GM18867 (cell line): ENCODE results near the gene ADCY3.

ENCODE experiments used
- ATAC-seq: cut with Tn5 transposase; IDR thresholded peaks from one replicate; pipeline ENCODE4 v1.9.1; 2021; ENCODE audit warnings: mild to moderate bottlenecking, moderate library complexity; ENCODE audit not compliant: unreplicated experiment

The ADCY3 gene

DNA sequence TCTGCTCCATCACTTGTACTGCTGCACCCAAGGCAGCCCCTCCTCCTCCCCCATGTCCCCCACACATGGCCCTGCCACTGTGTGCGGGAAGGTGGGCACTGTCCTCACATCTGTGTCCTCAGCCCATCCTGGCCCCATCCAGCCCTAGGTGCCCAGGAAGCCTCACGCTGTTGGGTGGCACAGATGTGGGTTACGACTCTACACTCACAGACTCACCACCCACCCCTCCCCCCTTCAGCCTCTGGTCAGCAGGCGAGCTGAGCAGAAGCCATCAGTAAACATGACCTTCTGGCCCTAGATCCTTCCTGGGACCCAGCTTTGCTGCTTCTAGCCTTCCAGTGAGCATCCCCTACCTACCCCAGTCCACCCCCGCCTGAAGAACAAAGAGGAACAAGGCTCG lies 43.0 kb downstream of the ADCY3 start:
- ATAC-seq = no peak

DNA sequence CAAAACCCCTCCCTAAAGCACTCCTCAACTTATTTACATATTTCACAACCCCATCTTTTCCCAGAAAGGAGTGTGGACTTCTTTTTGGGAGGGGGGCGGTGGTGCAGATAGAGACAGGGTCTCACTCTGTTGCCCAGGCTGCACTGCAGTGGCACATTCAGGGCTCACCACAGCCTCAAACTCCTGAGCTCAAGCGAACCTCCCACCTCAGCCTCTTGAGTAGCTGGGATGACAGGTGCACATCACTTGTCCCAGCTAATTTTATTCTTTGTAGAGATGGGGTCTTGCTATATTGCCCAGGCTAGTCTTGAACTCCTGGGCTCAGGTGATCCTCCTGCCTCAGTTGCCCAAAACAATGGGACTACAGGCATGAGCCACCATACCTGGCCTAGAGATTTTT lies 44.1 kb downstream of the ADCY3 start:
- no peak for ATAC-seq

DNA sequence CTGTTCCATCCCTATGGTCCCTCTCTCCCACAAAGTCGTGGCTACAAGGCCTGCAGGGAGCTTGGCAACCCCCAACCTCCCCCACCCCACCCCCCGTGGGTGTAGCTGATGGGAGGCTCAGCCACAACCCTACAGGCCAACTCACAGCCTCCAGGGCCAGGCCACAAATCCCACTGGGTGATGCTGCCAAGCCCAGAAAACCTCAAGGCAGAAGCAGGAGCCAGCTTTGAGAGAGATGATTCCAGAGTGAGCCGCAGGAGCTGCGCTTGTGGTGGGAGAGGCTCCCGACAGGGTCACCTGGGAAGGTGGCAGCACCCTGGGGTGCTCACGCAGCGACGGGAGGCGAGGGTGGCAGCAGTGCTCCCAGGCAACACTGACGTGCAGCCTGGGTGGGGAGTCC lies 44.8 kb downstream of the ADCY3 start:
- no peak for ATAC-seq

DNA sequence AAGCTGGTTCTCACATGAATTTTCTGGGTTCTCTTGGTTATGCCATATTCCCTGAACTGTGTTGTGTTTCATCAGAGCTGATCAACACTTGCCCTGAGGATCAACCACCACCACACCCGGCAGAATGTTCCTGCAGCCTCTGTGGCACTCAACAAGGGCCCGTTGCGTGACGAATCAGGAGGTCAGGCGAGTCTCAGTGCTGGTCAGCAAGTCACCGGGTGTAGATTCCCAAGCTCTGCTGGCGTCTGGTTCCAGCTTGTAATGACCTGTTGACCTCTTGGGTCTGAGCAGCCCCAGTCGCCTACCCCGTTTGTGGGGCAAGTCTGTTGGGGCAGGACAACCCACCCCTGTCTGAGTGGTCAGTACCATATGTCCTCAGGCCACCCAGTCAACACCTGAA lies 46.0 kb downstream of the ADCY3 start:
- no peak for ATAC-seq

DNA sequence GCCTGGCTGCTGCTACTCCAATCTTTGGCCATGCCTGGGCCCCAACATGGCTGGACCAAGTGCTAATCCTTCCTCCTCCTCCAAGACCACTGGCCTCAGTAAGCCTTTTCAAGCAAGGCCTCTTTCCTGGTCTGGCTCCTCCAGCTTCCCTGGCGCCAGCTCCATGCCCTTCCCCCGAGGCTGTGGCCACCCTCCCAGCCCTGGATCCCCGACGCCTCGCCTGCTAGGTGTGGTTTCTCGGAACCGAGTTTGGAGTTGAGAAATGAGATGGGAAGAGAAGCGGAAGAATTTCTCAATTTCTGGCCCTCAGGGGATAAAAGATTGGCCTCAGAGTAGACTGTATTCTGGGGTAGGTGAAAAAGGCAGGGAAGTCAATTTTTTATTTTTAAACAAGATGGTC lies 46.4 kb downstream of the ADCY3 start:
- no peak for ATAC-seq

DNA sequence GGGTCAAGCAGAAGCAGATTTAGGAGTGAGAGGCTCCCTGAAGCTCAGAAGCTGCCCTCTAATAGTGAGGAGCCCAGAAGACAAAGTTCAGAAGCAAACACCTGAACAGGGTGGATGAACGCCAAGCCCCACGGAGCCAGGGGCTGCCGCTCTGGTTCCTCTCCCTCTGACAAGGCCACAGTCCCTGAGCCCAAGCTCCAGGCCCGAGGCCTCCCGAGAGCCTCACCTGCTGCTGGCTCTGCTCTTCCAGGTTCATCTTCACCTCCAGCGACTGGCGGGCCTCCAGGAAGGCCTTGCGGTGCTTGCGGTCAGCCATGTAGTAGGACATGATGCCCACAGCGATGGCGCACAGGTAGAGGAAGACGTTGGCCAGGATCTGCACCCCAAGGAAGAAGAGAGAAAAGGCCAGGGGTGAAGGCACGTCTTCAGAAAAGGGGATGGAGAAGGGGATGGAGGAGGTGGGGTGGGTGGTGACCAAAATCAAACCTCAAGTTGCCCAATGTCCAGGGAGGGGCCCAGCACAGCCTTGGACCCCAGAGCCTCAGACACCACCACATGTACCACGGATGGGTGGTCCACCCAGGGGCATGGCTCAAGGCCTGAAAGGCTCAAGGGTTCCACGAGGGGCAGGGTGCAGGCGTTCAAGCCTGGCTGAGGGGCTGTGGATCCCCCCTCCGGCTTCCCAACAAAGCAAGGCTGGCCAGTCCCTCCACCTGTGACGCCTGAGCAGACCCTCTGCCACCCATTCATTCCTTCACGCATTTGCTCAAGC lies 47.5 kb downstream of the ADCY3 start:
- ATAC-seq = no peak

DNA sequence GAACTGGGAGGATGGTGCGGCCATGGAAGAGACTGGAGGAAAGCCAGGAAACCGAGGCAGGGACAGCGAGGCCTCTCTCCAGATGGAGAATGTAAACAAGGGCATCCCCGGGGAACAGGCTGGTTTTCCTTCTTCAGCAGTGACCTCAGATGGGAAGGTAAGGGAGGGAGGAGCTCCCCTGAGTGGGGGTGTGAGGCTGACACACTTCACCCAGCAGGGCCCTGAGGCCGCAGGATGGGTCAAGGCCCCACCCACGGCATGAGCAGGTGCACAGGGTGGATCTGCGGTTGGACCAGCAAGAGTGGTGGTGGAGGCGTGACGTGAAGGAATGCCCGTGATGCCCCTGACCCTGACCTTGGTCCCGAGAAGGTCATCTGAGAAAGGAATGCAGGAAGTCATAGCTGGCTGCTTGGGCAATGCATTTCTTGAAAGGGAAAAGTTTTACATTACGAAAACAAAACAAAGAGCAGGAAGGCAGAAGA lies 48.1 kb downstream of the ADCY3 start:
- ATAC-seq = no peak

DNA sequence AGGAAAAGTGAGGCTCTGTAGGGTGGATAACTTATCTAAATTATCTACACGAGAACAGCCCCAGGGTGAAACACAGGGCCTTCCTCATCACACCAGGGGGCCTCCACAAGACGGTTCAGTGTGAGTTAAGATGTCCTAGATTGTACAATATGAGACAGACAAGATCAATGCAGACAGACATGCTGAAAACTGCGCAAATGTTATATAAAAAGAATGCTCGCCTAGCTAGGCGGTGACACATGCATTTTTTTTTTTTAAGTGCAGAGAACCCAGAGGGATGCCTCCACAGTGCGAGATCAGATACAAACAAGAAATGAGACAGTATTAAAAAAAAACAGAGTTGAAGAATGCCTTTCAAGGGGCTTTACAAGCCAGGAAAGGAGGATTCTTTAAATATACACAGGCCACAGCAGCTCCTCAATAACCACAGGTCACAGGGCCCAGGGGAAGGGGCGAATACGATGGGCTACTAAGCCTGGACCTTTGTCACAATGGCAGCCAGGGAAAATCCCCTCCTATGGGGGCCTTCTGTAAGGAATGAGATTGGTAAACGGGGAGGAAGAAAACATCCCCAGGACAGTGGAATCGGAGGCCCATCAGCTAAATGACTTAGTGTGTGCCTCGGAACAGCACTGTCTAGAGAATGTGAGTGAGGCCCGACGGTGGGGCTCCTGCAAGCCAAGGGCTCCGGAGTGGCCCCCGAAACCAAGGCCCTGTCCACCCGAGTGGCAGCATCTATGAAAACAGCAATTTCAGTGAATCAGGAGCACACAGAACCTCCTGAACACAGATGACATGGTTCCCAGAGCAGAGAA lies 48.9 kb downstream of the ADCY3 start:
- ATAC-seq = no peak

DNA sequence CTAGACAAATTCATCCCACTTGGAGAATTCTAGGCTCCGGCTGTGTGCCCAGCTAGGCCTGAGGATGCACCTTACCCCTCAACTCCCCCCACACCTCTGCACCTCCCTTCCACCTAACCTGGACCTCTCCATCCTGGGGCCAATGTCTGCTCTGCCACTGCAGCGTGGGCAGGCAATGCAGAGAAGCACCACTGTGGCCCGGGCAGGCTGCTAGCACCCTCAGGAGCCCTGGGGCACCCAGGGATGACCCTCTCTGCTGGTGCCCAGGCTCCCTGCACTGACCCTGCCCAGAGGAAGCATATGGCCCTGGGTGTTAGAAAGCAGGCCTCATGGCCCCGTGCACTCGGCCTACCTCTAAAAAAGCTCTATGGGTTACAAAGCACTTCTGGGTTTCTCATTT lies 49.6 kb downstream of the ADCY3 start:
- no peak for ATAC-seq

DNA sequence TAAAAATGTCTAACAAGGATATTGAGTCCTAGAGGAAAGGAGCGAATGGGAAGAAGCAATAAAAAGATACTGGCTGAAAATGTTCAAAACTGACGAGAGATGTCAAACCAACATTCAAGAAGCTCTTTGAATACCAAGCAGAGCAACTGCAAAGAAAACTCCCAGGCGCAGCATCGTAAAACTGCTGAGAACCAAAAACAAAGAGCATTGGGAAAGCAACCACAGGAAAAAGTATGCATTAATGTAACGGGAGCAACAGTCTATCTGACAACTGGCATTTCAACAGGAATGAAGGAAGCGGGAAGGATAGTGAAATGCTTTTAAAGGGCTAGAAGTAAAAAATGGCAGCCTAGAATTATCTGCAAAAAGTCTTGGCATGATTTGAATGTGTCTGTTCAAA lies 53.1 kb downstream of the ADCY3 start:
- ATAC-seq = no peak

DNA sequence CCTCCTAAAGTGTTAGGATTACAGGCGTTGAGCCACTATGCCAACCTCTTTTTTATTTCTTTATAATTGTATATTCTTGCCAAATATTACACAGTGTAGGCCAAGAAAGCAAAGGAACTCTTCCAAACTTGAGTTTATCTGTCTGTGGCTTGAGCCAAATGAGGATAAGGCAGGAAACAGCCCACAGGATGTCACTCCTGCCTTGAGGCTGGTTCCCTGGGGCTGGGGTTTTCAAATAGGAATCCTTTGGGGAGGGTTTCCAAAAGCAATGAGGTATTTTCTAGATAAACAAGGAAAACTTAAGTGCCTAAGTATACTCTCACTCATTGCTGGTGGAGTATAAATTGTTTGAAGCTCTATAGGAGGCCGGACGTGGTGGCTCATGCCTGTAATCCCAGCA lies 56.4 kb downstream of the ADCY3 start:
- ATAC-seq = no peak

DNA sequence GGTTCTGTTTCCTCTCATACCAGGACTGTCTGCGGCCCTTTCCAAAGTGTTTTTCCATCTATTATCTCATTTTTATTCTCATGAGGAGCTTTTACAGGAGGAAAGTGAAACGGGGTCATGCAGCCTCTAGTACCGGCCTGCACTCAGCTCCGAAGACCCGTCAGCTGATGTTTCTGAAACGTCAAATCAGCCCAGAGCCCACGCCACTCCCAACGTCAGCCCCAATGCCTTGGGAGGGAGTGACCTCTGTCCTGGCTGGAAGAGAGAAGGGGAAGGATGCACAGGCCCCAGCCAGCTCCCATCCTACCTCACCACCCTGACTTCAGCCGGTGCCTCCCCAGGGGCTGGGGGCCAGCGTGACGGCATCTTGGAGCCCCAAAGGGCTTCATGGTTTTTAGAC lies 58.5 kb downstream of the ADCY3 start:
- ATAC-seq = no peak

DNA sequence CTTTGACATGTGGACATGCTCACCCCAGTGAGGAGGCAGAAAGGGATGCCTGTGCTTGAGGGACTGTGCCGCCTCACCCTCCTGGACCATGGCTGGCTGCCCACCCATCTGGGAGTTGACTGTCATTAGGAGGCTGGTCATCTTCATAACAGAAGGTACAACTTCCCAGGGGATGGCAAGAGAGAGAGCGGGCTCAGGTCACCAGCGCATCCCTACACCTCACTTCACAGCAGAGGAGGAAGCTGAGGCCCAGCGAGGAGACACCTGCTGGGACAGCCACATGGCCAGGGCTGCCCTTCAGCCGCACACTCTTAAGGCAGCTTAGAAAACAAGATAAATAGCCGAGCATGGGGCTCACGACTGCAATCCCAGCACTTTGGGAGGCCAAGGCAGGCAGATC lies 59.4 kb downstream of the ADCY3 start:
- no peak for ATAC-seq

DNA sequence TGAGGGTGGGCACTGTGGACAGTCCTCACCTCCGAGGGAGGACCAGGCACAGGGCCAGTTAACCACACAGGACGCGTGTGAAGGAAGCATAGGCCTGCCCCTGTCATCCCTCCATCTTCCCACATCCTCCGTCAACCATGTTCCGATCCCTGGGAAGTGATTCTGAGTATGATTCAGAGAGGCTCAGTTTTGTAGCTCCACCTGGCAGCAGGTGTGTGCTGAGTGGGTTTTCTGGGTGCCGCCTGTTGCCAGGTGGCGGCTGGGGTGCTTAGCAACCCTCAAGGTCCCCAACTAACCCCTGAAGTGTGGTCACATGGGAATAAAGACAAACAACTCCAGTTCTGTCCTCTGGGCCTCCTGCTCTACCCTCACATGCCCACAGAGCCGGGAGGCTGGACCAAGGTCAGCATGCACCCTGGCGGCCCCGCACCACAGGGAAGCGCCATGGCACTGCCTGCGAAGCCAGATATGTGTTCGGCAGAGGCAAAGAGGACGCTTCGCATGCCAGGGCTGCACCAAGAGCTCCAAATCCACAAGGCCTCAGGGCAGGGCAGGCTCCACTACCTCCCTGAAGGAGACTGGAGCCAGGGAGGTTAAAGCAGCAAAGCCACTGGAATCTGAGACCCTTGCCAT lies 60.0 kb downstream of the ADCY3 start:
- ATAC-seq = no peak

DNA sequence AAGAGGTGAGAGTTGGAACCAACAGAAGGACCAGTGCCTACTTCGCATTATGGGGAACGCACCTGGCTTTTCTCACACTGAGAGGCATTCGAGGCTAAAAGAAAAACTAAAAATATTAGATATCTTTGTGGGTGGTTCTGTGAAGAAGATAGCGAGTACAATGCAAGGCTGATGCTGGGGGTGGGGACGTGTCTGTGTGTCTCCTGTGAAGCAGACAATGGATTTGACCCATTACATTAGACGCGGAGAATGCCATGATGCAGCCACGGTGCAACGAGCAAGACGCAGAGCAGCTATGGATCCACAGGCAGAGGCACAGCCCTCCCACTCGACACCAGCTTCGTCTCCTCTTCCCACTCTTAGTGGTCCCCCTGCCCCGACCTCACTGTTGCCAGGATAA lies 61.0 kb downstream of the ADCY3 start:
- no peak for ATAC-seq

DNA sequence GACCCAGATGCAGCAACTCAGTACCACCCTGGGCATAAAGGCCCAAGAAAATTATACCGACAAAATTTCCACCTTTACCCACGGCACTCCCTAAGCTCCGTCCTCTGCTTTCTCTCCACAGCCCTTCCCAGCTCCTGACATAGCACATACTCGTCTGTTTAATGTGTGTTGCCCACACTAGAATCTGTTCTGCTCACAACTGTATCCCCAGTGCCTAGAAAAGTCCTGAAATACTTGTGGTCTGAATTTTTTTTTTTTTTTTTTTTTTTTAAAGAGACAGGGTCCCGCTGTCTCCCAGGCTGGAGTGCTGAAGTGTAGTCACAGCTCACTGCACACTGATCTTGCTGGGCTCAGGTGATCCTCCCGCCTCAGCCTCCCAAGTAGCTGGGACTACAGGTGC lies 62.3 kb downstream of the ADCY3 start:
- no peak for ATAC-seq

DNA sequence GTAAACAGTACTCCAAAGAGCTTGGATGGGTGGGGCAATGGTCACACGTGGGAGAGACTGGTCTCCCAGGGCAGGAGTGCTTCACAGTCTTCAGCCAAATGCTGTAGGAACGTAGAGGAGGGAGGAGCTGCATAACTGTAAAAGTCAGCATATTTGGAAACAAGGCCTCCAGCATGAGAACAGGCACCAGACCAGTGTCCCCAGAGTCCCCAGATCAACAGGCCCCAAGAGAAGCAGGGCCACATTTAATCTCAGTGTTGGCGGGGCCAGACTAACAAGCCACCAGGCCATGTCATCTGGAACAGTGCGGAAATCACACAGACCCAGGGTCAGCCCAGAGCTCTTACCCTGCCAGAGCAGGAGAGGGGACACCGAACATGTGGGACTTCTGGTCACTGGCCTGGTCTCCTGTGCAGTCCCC lies 63.2 kb downstream of the ADCY3 start:
- no peak for ATAC-seq

DNA sequence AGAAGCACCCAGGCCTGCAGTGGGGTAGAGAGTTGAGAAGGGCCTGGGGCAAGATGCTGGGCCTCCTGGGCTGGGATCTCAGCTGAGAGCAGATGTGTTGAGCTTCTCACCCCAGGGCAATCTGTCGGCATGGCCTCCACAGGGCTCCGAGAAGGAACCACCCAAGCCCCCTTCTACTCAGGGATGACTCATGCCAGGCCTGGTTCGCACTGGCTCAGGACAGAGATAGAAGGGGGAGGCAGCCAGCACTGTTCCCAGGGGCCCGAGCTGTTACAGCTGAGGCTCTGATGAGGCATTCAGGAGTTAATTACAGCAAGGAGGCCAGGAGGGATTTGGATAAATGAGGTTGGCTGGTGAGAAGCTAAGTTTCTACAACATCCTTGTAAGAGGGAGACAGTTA lies 64.3 kb downstream of the ADCY3 start:
- no peak for ATAC-seq

DNA sequence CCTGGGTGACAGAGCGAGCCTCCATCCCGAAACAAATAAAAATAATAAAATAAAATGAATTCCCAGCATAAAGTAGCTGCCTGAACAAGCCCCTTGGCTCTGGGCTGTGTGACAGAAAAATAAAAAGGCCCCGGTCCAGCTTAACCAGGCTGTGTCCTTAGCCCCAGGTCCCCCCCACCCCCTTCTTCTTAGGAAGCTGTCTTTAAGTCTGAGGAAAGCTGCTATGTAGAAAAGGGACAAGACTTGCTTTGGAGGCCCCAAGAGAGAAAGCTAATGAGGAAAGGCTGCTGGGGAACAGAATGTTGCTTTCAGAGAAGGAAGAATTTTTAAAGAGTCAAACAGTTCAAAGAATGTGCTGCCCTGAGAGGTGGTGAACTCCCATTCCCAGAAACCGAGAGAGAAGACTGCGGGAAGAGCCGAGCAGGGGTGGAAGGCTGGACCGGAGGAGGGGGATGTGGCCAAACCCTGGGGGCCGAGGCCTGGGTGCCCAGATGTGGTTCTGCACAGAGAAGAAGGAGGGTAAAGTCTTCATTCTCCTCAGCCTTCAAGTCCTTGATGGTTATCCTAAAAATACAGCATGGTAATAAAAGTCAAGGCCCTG lies 64.9 kb downstream of the ADCY3 start:
- ATAC-seq = no peak

DNA sequence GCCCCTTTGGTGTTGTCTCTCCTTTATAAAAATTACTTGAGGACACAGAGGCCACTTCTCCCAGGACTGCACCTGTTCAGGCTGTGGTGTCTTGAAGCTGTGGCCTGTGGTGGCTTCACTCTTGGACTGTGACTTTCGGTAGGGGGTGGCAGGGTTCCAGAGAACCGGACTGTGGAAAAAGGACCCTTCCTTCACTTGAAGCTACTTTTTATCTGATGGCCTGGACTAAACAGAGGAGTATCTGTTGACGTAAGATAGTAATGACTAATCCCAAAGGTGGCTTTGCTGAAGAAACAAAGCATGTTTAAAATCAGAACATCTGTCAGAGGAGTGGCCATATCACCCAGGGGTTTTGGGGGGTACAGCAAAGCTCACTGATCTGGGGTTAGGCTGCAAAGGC lies 66.0 kb downstream of the ADCY3 start:
- no peak for ATAC-seq

DNA sequence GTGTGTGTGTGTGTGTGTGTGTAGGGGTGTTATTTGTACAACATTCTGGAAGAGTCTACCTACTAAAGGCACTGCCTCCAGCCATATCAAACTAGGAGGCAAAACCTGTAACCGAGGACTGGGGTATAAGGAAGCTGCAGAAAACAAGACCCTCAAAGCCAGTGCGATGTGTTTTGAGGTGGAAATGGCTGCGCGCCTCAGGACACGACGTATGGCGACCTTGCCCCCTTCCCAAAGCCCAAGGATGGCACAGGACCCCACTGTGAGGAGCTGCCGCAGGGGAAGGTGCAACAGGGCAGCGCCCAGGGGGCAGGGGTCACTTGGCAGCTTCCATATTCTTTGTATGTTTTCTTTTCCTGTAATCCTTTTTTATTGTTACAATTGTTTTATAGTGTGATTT lies 67.0 kb downstream of the ADCY3 start:
- no peak for ATAC-seq
